Germinal center (tissue), 1 donor: Measurements from ENCODE around the gene WFDC1.

Experiments
- DNase-seq: peaks from one replicate; pipeline ENCODE4 v3.0.0; 2012; ENCODE audit warnings: mixed read lengths, low spot score

Gene WFDC1

GRCh38 chr16:84272740-84273320 is 21.8 kb upstream of the WFDC1 start:
- DNase-seq: no peak

- DNase-seq: no peak
Observed at GRCh38 chr16:84274515-84274914, 20.2 kb upstream of the WFDC1 start.

GRCh38 chr16:84275585-84276151 is 19.0 kb upstream of the WFDC1 start:
- no peak for DNase-seq

- peak; percentile 47 for DNase-seq
Observed at GRCh38 chr16:84277244-84277823, 17.3 kb upstream of the WFDC1 start.

GRCh38 chr16:84278333-84278732 is 16.3 kb upstream of the WFDC1 start:
- DNase-seq: no peak

GRCh38 chr16:84278968-84279367 is 15.7 kb upstream of the WFDC1 start:
- no peak for DNase-seq

GRCh38 chr16:84279881-84280280 is 14.8 kb upstream of the WFDC1 start:
- no peak for DNase-seq

- DNase-seq: peak; percentile 43
Observed at GRCh38 chr16:84281074-84281473, 13.6 kb upstream of the WFDC1 start.

GRCh38 chr16:84282533-84282932 is 12.1 kb upstream of the WFDC1 start:
- DNase-seq: no peak

- DNase-seq: no peak
Observed at GRCh38 chr16:84283314-84284153, 11.1 kb upstream of the WFDC1 start.

GRCh38 chr16:84284154-84284722 is 10.4 kb upstream of the WFDC1 start:
- DNase-seq: no peak

GRCh38 chr16:84286578-84287240 is 8.0 kb upstream of the WFDC1 start:
- no peak for DNase-seq

GRCh38 chr16:84288902-84289301 is 5.8 kb upstream of the WFDC1 start:
- no peak for DNase-seq

GRCh38 chr16:84291226-84291625 is 3.5 kb upstream of the WFDC1 start:
- DNase-seq: no peak

GRCh38 chr16:84292011-84292410 is 2.7 kb upstream of the WFDC1 start:
- no peak for DNase-seq

GRCh38 chr16:84293406-84293805 is 1.3 kb upstream of the WFDC1 start:
- no peak for DNase-seq

- no peak for DNase-seq
Observed at GRCh38 chr16:84294117-84294516, 561 bp upstream of the WFDC1 start.

GRCh38 chr16:84295203-84295860 is 654 bp downstream of the WFDC1 start:
- DNase-seq: no peak

- no peak for DNase-seq
Observed at GRCh38 chr16:84298376-84298899, 3.8 kb downstream of the WFDC1 start.

GRCh38 chr16:84299734-84300440 is 5.2 kb downstream of the WFDC1 start:
- DNase-seq: no peak
